Effector memory CD4-positive, alpha-beta T cell (primary cell): Measurements from ENCODE around the gene POU2F1.

Experiments used
- DNase-seq, 3 donors: peaks; one replicate each; pipeline ENCODE4 v3.0.0-alpha.2; 2020
- H3K27ac ChIP-seq: 2 replicates; pipeline ENCODE4 v1.7.0; 2013; ENCODE audit warnings: mild to moderate bottlenecking, low read length, moderate library complexity; ENCODE audit not compliant: insufficient read depth, poor library complexity, severe bottlenecking
- H3K27me3 ChIP-seq: replicated peaks from 2 replicates; pipeline ENCODE4 v1.7.0; 2013; ENCODE audit warnings: mild to moderate bottlenecking, low read length; ENCODE audit not compliant: insufficient read depth, control insufficient read depth, poor library complexity, severe bottlenecking
- H3K36me3 ChIP-seq: 2 replicates; pipeline ENCODE4 v1.7.0; 2013; ENCODE audit warnings: mild to moderate bottlenecking, low read length, moderate library complexity; ENCODE audit not compliant: control insufficient read depth, insufficient read depth
- H3K4me1 ChIP-seq: 2 replicates; pipeline ENCODE4 v1.7.0; 2013; ENCODE audit warnings: low read length, mild to moderate bottlenecking; ENCODE audit not compliant: control insufficient read depth, insufficient read depth, poor library complexity, severe bottlenecking
- H3K4me3 ChIP-seq: 2 replicates; pipeline ENCODE4 v1.7.0; 2013; ENCODE audit warnings: low read length, low read depth, mild to moderate bottlenecking; ENCODE audit not compliant: insufficient read depth, poor library complexity, severe bottlenecking
- H3K9me3 ChIP-seq: 2 replicates; pipeline ENCODE4 v1.7.0; 2013; ENCODE audit warnings: mild to moderate bottlenecking, low read length, moderate library complexity; ENCODE audit not compliant: control insufficient read depth

Gene POU2F1

DNA sequence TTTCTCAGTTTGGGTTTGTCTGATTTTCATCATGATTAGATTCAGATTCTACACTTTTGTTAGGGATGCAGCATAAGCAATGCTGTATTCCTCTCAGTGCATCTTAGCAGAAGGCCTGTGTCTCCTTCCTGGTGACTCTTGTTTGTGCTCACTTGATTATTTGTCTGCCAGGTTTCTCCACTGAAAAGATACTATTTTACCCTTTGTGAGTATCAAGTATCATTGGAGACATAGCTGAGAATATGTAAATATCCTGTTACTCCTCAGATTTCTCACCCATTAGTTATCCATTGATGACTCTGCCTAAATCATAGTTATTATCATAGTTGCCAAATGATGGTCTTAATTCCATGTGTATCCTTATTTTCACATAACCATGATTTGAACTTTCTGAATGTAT lies 148.5 kb downstream of the POU2F1 start:
- no peaks in the 10 kb centered on the region for H3K9me3 ChIP-seq
- H3K36me3 ChIP-seq, result peaks cover 12% of the 10 kb centered on the region
- DNase-seq, result no peak
- no peak overlapping the region for H3K27ac ChIP-seq
- no peak overlapping the region for H3K4me3 ChIP-seq
- H3K4me1 ChIP-seq, result no peaks in the 10 kb centered on the region
- H3K27me3 ChIP-seq, result no peaks in the 10 kb centered on the region

DNA sequence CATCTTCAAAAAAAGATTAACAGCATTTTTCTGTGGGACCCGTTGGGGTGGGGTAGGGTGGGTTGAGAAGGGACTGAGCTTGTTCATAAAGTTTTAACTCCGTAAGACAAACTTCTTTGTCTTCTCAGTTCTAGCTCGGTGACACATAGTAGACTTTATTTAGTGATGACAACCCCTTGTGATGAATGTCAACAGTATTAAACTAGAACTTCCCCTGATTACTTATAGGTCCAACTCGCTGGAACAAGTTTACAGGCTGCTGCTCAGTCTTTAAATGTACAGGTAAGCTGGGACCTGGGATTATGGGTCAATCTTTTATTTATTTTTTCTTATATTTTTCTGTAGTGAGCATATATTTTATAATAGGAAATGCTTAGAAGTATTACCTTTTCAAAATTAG lies 149.2 kb downstream of the POU2F1 start:
- H3K4me1 ChIP-seq, result no peaks in the 10 kb centered on the region

DNA sequence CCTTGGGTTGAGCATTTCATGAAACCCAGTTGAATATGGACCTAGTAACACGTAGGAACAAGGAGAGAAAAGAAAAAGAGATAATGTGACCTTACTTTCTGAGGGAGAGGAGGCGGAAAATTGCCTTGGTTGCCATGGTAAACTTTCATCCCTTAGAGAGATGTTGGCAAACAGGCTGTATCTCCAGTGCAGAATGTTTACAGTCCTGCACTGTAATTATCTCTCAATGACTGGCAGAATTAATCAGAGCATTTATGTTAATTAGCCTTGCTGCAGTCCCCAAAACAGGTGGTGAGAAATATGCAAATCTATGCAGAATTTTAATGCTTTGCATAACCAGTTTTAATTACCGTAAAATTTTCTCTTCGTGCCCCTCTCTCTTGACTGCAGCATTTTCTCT lies 150.3 kb downstream of the POU2F1 start:
- DNase-seq, result no peak
- Histone ChIP-seq H3K9me3 (no peaks in the 10 kb centered on the region), H3K36me3 (peaks cover 7% of the 10 kb centered on the region), H3K4me1 (no peaks in the 10 kb centered on the region), H3K4me3 (no peak overlapping the region), H3K27me3 (no peaks in the 10 kb centered on the region), H3K27ac (no peak overlapping the region)

More for the DNA sequence above, 149.2 kb downstream of the POU2F1 start:
- Histone ChIP-seq H3K36me3 (peaks cover 16% of the 10 kb centered on the region), H3K4me3 (no peak overlapping the region), H3K27me3 (no peaks in the 10 kb centered on the region), H3K27ac (no peak overlapping the region), H3K9me3 (no peaks in the 10 kb centered on the region)
- DNase-seq, result no peak

DNA sequence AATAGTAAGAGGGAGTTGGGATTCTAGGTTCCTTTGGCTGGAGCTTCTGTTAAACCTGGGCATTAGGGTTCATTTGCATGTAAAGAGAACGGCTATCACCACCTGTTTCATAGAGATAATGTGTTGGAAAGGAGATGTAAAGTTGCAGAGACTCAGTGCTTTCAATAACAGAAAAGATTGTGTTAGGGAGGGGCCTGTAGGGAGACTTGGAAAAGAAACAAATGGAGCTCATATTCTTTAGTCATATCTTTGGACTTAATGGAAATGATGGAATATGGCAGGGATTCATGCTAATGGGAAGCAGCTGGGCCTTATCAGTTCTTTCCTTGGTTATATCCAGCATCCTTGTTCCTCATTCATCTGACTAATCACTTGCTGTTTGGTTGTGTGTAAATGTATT lies 152.7 kb downstream of the POU2F1 start:
- Histone ChIP-seq H3K27ac (no peak overlapping the region), H3K4me3 (no peak overlapping the region), H3K4me1 (no peaks in the 10 kb centered on the region), H3K9me3 (no peaks in the 10 kb centered on the region), H3K27me3 (no peaks in the 10 kb centered on the region), H3K36me3 (peaks cover 6% of the 10 kb centered on the region)
- DNase-seq, result no peak

DNA sequence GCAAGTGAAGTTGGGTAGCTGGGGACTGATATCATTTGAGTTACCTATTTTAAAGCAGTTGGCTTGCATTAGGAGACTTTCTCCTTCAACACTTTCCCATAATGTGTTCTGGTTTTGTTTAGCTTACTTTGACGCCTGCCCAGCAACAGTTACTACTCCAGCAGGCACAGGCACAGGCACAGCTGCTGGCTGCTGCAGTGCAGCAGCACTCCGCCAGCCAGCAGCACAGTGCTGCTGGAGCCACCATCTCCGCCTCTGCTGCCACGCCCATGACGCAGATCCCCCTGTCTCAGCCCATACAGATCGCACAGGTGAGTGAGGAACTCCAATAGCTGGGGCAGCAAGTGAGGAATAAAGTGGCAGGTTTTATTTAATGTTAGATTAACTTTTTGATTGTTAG lies 153.3 kb downstream of the POU2F1 start:
- Histone ChIP-seq H3K9me3 (no peaks in the 10 kb centered on the region), H3K27ac (no peak overlapping the region)
- no peak for DNase-seq

DNA sequence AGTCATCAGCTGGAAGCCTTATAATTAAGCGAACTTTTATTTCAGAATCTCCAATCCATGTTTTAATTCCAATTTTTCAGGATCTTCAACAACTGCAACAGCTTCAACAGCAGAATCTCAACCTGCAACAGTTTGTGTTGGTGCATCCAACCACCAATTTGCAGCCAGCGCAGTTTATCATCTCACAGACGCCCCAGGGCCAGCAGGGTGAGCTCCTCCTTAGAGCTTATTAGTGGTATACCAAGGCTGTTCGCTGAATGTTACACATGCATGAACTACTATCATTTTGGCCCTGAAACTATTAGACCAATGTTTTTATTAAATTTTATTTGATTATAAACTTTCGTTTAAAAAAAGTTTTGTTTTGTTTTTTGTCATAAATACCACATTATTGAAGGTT lies 155.3 kb downstream of the POU2F1 start:
- Histone ChIP-seq H3K27ac (no peak overlapping the region), H3K9me3 (no peaks in the 10 kb centered on the region), H3K4me3 (no peak overlapping the region), H3K4me1 (no peaks in the 10 kb centered on the region), H3K36me3 (peaks cover 6% of the 10 kb centered on the region), H3K27me3 (no peaks in the 10 kb centered on the region)
- DNase-seq, result no peak

More for the DNA sequence above, 153.3 kb downstream of the POU2F1 start:
- no peak overlapping the region for H3K4me3 ChIP-seq
- no peaks in the 10 kb centered on the region for H3K4me1 ChIP-seq
- peaks cover 6% of the 10 kb centered on the region for H3K36me3 ChIP-seq
- H3K27me3 ChIP-seq, result no peaks in the 10 kb centered on the region

DNA sequence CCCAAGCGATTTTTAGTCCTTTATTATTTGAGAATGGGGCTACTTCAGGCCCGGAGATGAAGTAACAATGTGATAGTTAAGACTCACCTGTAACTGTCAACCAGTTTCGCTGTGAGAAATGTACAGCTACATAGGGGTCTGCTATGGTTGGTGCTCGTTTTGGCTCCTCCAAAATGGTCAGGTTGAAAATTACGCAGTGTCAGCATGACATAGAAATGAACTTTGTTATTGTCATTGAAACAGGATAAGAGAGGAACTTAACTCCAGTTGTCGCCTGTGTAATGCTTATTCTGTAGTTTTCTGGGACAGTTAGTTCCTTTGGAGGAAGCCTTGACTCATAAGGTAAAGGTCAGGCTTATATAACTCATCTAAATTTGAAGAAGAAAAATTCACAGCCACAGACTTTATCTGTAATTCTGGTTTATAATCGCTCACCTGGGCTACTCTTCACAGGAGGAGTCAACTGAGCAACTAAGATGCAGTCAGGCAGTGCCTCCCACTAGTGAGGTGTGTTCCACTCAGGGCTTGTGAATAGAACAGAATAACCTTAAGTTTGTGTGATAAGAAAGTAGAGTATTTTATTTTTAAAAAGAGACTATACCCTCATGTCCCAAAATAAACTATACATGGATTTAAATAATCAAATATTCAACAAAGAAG lies 166.7 kb downstream of the POU2F1 start:
- Histone ChIP-seq H3K27ac (no peak overlapping the region), H3K4me1 (no peaks in the 10 kb centered on the region), H3K36me3 (peaks cover 7% of the 10 kb centered on the region), H3K4me3 (no peak overlapping the region), H3K27me3 (no peaks in the 10 kb centered on the region), H3K9me3 (no peaks in the 10 kb centered on the region)
- no peak for DNase-seq

DNA sequence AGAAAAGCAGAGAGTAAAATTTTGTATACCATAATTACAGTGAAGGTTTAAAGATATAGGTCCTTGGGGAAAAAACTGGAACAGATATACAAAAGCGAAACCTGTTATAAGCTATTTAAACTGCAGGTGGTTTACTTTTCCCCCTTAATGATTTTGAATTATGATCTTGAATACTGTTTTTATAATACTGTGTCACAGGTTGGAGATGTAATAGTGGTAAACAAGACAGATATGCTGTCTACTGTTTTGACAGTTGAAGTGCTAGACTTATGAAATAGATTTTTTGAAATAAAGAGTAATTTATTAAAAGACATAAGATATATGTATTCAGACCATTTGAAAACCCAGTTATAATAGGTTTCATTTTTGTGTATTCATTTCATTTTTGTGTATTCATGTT lies 168.3 kb downstream of the POU2F1 start:
- Histone ChIP-seq H3K4me1 (no peaks in the 10 kb centered on the region), H3K4me3 (no peak overlapping the region), H3K27me3 (no peaks in the 10 kb centered on the region), H3K9me3 (no peaks in the 10 kb centered on the region), H3K36me3 (peaks cover 7% of the 10 kb centered on the region), H3K27ac (no peak overlapping the region)
- no peak for DNase-seq

DNA sequence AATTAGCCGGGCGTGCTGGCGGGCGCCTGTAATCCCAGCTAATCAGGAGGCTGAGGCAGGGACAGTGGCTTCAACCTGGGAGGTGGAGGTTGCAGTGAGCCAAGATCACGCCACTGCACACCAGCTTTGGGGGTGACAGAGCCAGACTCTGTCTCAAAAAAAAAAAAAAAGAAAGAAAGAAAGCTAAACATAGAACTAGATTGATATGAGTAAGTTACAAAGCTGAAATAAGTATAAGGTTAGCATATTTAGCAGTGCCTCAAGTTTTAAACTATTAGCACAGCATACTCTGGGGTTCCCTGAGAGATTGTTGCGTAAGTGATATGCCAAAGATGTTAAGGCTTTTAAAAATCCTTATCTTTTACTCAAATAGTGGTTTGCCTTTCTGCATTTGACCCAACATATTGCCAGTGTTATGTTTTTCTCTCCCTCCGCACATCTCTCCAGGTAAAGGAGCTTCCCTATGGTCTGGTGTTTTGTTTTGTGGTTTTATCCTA lies 171.6 kb downstream of the POU2F1 start:
- no peak for DNase-seq
- H3K36me3 ChIP-seq, result peaks cover 7% of the 10 kb centered on the region
- no peaks in the 10 kb centered on the region for H3K4me1 ChIP-seq
- no peak overlapping the region for H3K4me3 ChIP-seq
- H3K27me3 ChIP-seq, result no peaks in the 10 kb centered on the region
- H3K27ac ChIP-seq, result no peak overlapping the region
- H3K9me3 ChIP-seq, result no peaks in the 10 kb centered on the region

DNA sequence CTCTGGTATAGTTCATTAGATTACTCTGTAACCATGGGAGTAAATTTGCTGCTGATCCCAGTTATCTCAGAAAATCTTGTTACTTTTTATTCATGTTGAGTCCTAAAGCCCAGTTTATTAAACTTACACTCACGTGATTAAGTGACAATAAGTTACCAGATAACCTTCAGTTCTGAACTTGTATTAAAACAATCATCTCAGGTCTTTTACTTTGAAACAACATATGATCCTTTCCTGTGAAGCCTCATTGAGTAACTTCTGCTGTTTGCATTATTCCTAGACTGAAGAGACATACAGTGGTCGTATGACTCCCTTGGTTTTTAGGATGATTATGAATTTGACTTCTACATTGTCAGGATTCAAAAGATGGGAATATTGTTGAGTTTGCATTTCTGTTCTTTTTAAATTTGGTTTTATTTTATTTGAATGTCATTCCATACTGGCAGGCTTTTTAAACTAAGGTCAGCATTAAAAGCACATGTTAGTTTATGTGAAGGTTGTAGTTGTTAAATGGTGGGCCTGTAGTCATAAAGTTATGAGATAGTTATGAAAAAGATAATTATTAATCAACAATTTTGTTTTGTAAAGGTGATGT lies 179.8 kb downstream of the POU2F1 start:
- Histone ChIP-seq H3K4me1 (no peaks in the 10 kb centered on the region), H3K9me3 (no peaks in the 10 kb centered on the region), H3K4me3 (no peak overlapping the region), H3K36me3 (peaks cover 26% of the 10 kb centered on the region), H3K27ac (no peak overlapping the region), H3K27me3 (no peaks in the 10 kb centered on the region)
- no peak for DNase-seq
